DMS114 treated with DMSO at 0.1 percent for 48 hours (cell line): ENCODE data around the gene ZBTB24.

Experiments used
- DNase-seq: peaks from one replicate; lab custom pipeline; 2025; ENCODE audit not compliant: unreplicated experiment; lab: John Stamatoyannopoulos, UW

Gene ZBTB24

GRCh38 chr6:109452181-109452580, 30.8 kb downstream of the ZBTB24 start:
- no peak for DNase-seq

- no peak for DNase-seq
Observed at GRCh38 chr6:109451376-109451775, 31.6 kb downstream of the ZBTB24 start.

DNA sequence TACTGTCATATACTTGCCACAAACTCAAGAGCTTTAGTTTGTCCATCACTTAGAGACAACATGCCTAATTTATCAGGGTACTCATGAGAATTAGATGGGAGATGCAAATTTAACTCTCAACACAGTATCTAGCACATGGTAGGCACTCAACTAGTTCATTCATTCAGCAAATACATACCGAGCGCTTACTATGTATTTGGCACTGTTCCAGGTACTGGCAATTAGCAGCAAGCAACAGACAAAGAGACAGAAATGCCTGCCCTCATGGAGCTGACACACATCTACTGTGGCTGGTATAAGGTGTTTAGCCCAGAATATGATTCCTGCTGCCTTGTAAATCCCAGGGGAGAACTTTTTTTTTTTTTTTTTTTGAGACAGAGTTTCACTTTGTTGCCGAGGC, 32.2 kb downstream of the ZBTB24 start:
- DNase-seq, result no peak

GRCh38 chr6:109449795-109450673, 33.0 kb downstream of the ZBTB24 start:
- DNase-seq, result no peak

GRCh38 chr6:109449064-109449794, 33.8 kb downstream of the ZBTB24 start:
- no peak for DNase-seq

DNA sequence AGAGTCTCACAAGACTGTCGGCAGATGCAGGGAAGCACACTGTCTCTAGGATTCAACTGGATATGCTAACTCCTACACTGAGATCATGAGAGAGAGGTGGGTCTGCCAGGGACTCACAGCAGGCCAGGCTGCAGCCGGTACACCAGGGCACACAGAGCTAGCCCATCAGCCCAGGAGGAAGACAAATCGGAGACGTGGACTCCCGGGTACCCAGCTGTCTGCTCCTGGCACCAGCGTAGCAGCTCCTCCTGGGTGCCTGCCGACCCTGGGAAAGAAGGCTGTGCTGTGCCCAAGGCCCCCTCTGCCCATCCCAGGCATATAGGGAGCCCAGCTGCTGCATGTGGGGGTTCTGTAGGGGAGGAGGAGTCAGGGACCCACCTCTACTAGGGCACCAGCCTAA, 34.4 kb downstream of the ZBTB24 start:
- DNase-seq, result no peak

GRCh38 chr6:109447878-109448555, 35.0 kb downstream of the ZBTB24 start:
- DNase-seq, result peak; percentile 9

DNA sequence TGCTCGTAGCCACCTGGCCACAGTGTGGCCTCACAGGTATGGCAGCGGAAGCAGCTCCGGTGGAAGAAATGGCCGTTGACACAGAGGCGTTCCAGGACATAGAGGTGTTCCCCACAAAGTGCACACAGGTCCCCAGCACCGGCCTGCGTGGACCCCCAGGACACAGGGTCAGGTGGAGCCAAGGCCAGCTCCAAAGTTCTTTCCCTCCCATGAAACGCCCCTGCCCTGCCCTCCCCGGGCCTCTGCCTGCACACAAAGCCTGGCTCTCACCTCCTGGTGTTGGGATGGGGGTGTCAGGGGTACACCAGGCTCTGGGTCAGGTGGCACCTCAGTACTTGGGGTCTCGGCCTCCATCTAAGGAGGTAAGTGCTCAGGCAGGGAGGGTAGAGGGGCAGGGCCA, 35.9 kb downstream of the ZBTB24 start:
- DNase-seq, result no peak

- DNase-seq, result no peak
Observed at GRCh38 chr6:109446541-109446940, 36.5 kb downstream of the ZBTB24 start.

DNA sequence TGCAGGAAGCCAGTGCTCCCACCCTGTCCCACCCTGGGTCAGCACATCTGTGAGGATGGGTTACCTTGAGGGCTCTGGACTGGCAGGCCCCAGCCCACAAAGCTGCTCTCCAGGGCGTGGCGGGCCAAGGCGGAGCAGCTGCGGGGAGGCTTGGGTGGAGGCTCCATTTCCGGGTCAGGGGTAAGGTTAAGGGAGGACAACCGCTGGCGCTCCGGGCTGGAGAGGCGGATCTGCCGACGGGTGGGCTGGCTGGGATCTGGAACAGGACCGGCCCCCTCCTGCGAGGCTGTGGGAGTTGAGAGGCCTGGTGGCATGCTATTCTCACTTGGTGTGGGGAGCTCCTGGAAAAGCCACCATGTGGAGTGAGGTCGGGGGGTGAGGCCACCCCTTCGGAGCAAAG, 36.9 kb downstream of the ZBTB24 start:
- DNase-seq, result no peak

DNA sequence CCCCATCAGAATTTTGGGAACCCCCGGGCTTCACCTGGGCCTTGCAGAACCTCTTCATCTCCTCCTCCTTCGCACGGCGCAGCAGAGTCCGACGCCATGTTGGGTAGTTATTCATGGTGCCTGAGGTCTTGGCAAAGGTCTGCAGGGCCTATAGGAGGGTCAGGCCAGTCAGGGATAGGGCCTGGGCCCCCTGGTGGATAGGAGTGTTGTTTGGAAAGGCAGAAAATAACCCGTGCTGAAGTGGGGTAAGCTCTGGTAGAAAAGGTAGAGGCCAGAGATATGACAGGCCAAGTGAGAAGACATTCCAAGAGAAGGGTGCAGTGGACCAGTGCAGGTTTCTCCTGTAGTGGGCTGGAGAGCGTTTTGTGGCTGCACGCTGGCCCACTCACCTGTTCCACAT, 37.6 kb downstream of the ZBTB24 start:
- DNase-seq, result no peak

DNA sequence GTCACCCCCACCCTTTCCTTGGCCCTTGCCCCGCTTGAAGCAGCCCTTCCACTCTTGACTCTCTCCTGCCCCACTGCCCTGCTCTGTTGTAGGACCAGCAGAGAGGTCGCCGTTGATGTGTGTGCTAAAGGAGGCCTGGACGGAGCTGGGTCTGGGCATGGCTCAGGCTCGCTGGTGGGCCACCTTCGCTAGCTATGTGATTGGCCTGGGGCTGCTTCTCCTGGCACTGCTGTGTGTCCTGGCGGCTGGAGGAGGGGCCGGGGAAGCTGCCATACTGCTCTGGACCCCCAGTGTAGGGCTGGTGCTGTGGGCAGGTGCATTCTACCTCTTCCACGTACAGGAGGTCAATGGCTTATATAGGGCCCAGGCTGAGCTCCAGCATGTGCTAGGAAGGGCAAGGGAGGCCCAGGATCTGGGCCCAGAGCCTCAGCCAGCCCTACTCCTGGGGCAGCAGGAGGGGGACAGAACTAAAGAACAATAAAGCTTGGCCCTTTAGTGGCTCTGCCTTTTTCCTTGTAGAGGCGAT, 39.5 kb downstream of the ZBTB24 start:
- DNase-seq, result no peak

DNA sequence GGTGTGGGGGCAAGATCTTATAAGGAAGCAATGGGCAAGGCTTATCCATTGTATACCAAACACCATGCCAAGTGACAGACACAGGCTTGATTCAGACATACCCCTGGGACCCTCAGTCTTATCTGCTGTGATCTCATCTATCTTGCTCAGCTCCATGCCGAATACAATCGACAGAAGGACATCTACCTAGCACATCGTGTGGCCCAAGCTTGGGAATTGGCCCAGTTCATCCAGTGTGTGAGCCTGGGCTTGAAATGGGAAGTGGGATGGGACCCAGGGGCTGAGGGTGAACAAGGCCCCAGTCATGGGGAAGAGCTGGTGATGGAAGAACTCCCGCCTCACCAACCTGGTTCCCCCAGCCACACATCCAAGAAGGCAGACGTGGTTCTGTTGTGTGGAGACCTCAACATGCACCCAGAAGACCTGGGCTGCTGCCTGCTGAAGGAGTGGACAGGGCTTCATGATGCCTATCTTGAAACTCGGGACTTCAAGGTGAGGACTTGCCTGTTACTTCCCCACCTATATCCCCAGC, 40.6 kb downstream of the ZBTB24 start:
- DNase-seq, result no peak

GRCh38 chr6:109441069-109441816, 41.8 kb downstream of the ZBTB24 start:
- peak; percentile 21 for DNase-seq

DNA sequence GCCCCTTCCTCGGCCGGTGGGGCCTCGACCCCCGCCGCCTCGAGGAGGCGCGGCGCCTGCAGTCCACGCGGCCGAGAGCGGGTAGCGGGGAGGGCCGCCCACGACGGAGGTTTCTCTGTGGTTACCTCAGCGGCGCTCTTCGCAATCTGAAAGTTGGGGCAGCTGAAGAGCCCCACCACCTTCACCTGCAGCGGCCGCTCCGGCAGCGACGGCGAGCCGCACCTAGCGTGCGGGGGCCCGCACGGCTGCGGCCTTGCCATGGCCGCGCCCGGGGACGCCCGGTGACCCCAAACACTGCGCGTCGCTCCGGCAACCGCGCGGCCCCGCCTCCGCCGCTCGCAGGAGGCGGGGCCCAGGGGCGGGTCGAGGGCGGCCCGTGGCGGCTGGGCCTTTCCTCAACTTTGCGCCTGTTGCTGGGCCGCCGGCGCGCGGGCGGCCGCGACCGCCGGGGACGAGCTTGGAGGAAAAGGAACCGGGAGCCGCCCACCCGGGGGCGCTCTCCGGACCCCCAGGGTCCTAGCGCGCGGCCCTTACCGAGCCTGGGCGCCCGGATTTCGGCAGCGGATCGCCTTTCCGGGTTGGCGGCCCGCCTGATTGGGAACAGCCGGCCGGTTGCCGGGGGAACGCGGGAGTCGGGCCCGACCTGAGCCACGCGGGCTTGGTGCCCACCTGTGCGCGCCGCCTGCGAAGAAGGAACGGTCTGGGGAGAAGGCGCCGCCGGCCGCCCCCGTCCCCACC, 42.5 kb downstream of the ZBTB24 start, which contains the start of the genes PPIL6 and SMPD2:
Gene PPIL6 (minus strand): TSS at position 298 of the 738 bp plus-strand sequence. CDS start 38 bp downstream, at position 260.
Gene SMPD2 (plus strand): TSS at position 394 of the 738 bp plus-strand sequence. CDS start 398 bp downstream, outside the sequence.
- peak; percentile 59 for DNase-seq

DNA sequence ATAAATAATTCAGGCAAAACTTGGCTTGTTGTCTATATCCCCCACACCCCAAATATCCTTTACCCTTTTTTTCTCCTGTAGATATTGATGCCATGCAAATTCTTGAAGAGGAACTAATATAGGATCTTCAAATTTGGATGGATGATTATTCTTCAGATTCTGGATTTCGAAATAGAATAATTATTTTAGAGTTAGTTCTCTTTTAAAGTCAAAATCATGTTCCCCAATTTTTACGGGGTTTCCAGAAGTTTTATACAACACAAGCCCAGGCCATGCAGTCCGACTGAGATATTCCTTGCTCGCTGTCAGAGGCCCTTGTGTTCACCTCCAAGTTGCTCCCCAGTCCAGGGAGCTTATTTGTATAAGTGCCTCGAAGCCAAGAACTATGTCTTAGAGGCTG, 47.0 kb downstream of the ZBTB24 start:
- no peak for DNase-seq

DNA sequence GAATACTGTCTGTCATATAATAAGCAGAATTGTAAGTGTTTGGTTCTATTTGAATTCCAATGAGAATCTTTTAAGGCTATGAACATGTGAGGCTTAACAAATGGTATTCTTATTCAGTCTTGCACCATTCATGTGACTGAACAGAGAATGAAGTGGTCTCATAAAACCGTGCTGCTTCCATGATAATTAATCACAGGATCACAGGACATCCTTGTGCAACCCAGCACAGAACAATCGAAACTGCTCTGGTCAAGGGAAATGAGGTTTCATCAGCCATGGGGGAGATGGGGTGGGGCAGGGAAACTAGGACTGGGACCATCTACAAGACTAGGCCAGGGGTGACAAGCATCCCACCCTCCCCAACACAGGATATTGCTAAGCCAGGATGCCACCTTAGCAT, 48.6 kb downstream of the ZBTB24 start:
- DNase-seq, result no peak

DNA sequence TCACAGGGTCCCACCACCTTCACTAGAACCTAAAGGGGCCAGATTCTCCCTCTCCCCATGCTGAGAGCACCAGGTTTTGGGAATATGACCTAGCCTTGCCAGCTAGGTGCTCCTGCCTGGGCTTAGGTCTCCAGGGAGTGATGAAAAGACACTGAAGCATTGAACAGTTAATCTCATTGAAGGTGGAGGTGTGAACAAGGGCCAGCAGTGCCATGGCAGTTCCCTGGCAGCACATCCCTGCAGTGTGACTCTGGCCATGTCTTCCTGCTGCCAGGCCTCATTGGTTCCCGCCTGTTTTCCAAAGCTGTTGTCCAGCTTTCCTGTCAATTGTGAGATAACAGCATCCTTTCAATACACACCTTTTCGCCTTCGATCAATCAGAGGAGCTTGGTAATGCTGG, 53.5 kb downstream of the ZBTB24 start:
- no peak for DNase-seq

GRCh38 chr6:109428889-109429477, 54.0 kb downstream of the ZBTB24 start:
- DNase-seq, result no peak
